Osteocyte (in vitro differentiated cells): Measurements from ENCODE around the gene DDX31. TPM values are rescaled to one million over a fixed set of nuclear protein-coding genes. Genes with fewer than 3 reads are reported as not detected.

ENCODE experiments used
- DNase-seq: peaks from one replicate; pipeline ENCODE4 v3.0.0; 2021; ENCODE audit warnings: mixed read lengths; ENCODE audit not compliant: unreplicated experiment; ENCODE audit errors: extremely low spot score
- H3K27ac Mint-ChIP-seq: one replicate; pipeline ENCODE4 v1.8.0; 2021; ENCODE audit warnings: mild to moderate bottlenecking, mixed read lengths; ENCODE audit not compliant: unreplicated experiment
- H3K27me3 Mint-ChIP-seq: one replicate; pipeline ENCODE4 v1.8.0; 2021; ENCODE audit warnings: mixed read lengths; ENCODE audit not compliant: unreplicated experiment
- H3K36me3 Mint-ChIP-seq: one replicate; pipeline ENCODE4 v1.8.0; 2021; ENCODE audit warnings: mixed read lengths; ENCODE audit not compliant: unreplicated experiment
- H3K4me1 Mint-ChIP-seq: one replicate; pipeline ENCODE4 v1.8.0; 2021; ENCODE audit warnings: mixed read lengths; ENCODE audit not compliant: unreplicated experiment
- H3K4me3 Mint-ChIP-seq: one replicate; pipeline ENCODE4 v1.8.0; 2021; ENCODE audit warnings: mild to moderate bottlenecking, moderate library complexity, mixed read lengths; ENCODE audit not compliant: unreplicated experiment
- H3K9me3 Mint-ChIP-seq: one replicate; pipeline ENCODE4 v1.8.0; 2021; ENCODE audit warnings: mixed read lengths; ENCODE audit not compliant: unreplicated experiment
- total RNA-seq: library from RNA; stranded (reverse); gene quantifications from 2 replicates; pipeline ENCODE4 v1.2.1, GENCODE V29; 2021
- TF ChIP-seq, protein P1 (sequence below): fragments of 200-600 bp; sonication (generic); IDR thresholded peaks from 2 replicates; pipeline ENCODE4 v1.5.0; 2021; ENCODE audit warnings: antibody characterized with exemption, mild to moderate bottlenecking, moderate library complexity

DDX31 gene
- total RNA-seq, 1 donor from 2014 or later = 14.6 TPM

DNA sequence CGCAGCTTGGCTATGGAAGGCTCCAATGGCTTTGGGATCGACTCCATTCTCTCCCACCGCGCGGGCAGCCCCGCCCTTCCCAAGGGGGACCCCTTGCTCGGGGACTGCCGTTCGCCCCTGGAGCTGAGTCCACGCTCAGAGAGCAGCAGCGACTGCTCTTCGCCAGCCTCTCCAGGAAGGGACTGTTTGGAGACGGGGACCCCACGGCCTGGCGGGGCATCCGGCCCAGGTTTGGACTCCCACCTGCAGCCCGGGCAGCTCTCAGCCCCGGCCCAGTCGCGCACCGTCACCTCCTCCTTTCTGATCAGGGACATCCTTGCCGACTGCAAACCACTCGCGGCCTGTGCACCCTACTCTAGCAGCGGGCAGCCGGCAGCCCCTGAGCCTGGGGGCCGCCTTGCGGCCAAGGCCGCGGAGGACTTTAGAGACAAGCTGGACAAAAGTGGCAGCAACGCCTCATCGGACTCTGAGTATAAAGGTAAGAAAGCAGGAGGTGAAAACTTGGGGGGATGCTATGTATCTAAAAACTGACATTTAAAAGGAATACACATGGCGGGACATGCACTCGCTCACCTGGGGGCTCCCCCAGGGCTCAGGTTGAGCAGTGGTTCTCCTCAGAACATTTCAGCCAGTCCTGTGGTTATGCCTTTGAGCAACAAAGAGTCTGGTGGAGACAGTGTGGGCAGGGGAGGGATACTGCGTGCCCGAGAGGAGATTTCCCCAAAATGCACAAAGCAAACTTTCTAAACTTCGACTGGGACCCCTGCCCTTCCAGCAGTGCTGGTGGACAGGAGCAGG, 86.8 kb downstream of the DDX31 start:
- no peak for DNase-seq
- H3K36me3 Mint-ChIP-seq = peaks cover 1% of the 10 kb centered on the region
- no peaks in the 10 kb centered on the region for H3K9me3 Mint-ChIP-seq
- H3K27me3 Mint-ChIP-seq = peaks cover 81% of the 10 kb centered on the region
- TF ChIP-seq, protein P1, sequence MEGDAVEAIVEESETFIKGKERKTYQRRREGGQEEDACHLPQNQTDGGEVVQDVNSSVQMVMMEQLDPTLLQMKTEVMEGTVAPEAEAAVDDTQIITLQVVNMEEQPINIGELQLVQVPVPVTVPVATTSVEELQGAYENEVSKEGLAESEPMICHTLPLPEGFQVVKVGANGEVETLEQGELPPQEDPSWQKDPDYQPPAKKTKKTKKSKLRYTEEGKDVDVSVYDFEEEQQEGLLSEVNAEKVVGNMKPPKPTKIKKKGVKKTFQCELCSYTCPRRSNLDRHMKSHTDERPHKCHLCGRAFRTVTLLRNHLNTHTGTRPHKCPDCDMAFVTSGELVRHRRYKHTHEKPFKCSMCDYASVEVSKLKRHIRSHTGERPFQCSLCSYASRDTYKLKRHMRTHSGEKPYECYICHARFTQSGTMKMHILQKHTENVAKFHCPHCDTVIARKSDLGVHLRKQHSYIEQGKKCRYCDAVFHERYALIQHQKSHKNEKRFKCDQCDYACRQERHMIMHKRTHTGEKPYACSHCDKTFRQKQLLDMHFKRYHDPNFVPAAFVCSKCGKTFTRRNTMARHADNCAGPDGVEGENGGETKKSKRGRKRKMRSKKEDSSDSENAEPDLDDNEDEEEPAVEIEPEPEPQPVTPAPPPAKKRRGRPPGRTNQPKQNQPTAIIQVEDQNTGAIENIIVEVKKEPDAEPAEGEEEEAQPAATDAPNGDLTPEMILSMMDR = no peak
- H3K4me1 Mint-ChIP-seq = peaks cover 4% of the 10 kb centered on the region
- H3K4me3 Mint-ChIP-seq = no peak overlapping the region
- H3K27ac Mint-ChIP-seq = no peak overlapping the region

DNA sequence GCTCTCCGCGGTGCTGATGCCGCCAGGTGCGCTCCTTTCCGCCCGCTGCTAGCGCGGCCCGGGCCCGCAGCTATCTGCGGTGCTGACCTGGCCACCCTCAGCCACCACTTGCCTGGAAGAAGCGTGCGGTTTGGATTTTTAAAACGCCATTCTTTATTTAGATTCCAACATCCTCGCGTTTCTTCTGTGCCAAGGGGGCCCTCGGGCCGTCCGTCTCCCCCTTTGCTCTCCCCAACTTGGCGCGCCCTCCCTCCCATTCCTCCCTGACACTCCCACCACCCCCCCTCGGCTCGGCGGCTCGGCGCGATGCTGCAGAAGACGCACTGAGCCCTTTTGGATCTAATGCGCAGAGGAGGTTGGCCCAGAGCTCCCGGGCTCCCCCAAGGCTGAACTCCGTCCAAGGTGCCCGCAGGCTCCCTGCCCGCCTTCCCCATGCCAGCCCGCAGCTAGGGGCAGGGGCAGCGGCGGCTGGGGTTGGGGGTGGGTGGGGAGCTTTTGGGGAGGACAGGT, 87.5 kb downstream of the DDX31 start, which contains the start of gene BARHL1:
TSS of gene BARHL1 (plus strand) at position 331 of the 510 bp plus-strand sequence. CDS start 192 bp downstream, outside the sequence.
- H3K27ac Mint-ChIP-seq = no peak within 1 kb of the TSS
- peaks cover 1% of the 10 kb centered on the region for H3K36me3 Mint-ChIP-seq
- no peak for DNase-seq
- H3K27me3 Mint-ChIP-seq = peaks cover 82% of the 10 kb centered on the region
- TF ChIP-seq, protein P1 = no peak
- H3K4me3 Mint-ChIP-seq = peak within 1 kb of the TSS; percentile 72
- peaks cover 4% of the 10 kb centered on the region for H3K4me1 Mint-ChIP-seq
- no peaks in the 10 kb centered on the region for H3K9me3 Mint-ChIP-seq

DNA sequence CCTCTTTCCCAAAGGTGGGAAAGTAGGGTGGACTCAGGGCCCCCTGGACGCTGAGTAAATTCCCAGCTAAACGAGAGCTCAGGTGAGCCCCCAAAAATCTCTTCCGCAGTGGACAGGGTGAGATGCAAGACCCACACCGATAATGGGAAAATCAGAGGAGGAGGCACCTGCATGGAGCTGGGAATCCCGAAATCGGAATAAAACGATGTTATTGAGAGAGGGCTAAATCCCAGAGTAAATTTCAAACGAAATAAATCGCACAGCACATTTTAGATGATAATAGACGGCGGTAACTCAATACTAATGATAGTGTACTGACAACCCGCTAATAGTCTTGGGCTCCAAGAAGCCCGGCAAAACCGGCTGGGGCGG, 90.4 kb downstream of the DDX31 start:
- TF ChIP-seq, protein P1 = no peak
- Mint-ChIP-seq H3K27ac (no peak overlapping the region), H3K4me1 (peaks cover 4% of the 10 kb centered on the region), H3K9me3 (no peaks in the 10 kb centered on the region), H3K4me3 (no peak overlapping the region), H3K36me3 (peaks cover 1% of the 10 kb centered on the region), H3K27me3 (peaks cover 75% of the 10 kb centered on the region)
- DNase-seq = no peak

DNA sequence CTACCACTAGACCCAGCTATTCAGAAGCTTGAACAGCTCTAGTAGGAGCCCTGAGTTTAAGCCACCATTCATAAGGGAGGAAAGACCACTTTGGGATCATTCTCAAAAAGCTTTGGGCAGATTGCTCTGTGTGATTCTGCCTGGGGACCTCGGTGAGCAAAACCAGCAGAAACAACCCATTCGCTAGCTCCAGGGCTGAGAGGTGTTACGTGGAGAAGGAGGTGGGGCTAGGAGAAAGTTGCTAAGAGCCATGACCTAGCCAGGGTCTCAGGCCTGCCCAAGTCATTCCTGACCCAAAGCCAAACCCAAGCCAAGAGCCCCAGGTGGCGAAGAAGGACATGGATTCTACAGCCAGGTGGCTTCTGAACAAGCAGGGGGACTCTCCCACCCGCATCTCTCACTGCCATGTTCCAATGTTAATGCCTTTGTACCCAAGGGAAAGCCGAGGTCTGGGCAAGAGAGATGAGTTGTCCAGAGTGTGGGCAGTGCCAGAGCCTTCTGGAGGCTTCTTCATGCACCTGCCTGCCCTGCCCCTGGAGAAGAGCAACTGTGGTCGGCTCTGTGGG, 91.3 kb downstream of the DDX31 start:
- Mint-ChIP-seq H3K27ac (no peak overlapping the region), H3K4me3 (no peak overlapping the region), H3K36me3 (no peaks in the 10 kb centered on the region), H3K4me1 (peaks cover 4% of the 10 kb centered on the region), H3K27me3 (peaks cover 67% of the 10 kb centered on the region), H3K9me3 (no peaks in the 10 kb centered on the region)
- no peak for DNase-seq
- TF ChIP-seq, protein P1 = no peak

DNA sequence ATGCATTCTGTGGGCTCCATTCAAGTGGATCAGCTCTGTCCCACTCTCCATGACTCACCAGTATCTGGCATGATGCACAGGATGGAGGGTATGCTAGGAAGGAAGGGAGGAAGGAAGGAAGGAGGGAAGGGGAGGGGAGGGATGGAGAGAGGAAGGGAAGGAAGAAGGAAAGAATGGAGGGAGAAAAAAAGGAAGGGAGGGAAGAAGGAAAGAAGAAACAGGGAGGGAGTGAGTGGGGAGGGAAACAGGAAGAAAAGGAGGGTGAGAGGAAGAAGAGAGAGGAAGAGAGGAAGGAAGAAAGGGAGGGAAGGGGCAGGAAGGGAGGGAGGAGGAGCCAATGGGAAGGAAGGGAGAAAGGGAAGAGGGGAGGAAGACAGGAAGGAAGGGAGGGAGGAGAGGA, 92.7 kb downstream of the DDX31 start:
- Mint-ChIP-seq H3K4me1 (peaks cover 4% of the 10 kb centered on the region), H3K9me3 (no peaks in the 10 kb centered on the region), H3K27ac (no peak overlapping the region), H3K27me3 (peaks cover 68% of the 10 kb centered on the region), H3K4me3 (no peak overlapping the region), H3K36me3 (no peaks in the 10 kb centered on the region)
- TF ChIP-seq, protein P1 = no peak
- DNase-seq = no peak
